B cell (primary cell): ENCODE data around the gene S100A12. TPM values are rescaled to one million over a fixed set of nuclear protein-coding genes. Genes with fewer than 3 reads are reported as not detected.

Source experiments
- ATAC-seq: fragments of 200-7000 bp; cut with Tn5 transposase; one replicate; pipeline ENCODE4 v1.10.0; 2021; ENCODE audit warnings: low read depth, mild to moderate bottlenecking, moderate number of reproducible peaks, moderate library complexity
- CTCF ChIA-PET: fragments of 350-600 bp; sonication (Branson Sonifier 250); formaldehyde crosslinking; loops from one replicate; lab custom pipeline; 2021; ENCODE audit warnings: antibody characterized with exemption, inconsistent platforms; lab: Charles Lee
- POLR2A ChIA-PET: fragments of 350-600 bp; sonication (Branson Sonifier 250); formaldehyde crosslinking; loops from one replicate; lab custom pipeline; 2021; ENCODE audit warnings: antibody characterized with exemption; lab: Charles Lee
- DNase-seq: peaks from one replicate; pipeline ENCODE4 v3.0.0; 2013
- H2AFZ ChIP-seq: 2 replicates; pipeline ENCODE4 v1.6.1; 2012; ENCODE audit warnings: mild to moderate bottlenecking, low read depth, low read length; ENCODE audit not compliant: insufficient read depth, poor library complexity, severe bottlenecking
- H3K27ac ChIP-seq, 2 donors: 1 replicate in 1 of 2; 2 replicates in 1 of 2; pipeline ENCODE4 v1.5.1; 2012 to 2013; ENCODE audit warnings: low read length in 2 of 2, mild to moderate bottlenecking in 2 of 2, moderate library complexity in 1 of 2
- H3K27me3 ChIP-seq, 4 experiments: fragments of 200-600 bp in 1 of 4; sonication (generic) in 1 of 4; replicated peaks in 1 of 4; 1 replicate in 2 of 4; 2 replicates in 2 of 4; pipeline versions ENCODE4 v1.6.1 to v1.7.0; 2013 to 2016; ENCODE audit warnings: low read length in 3 of 4, mild to moderate bottlenecking in 2 of 4, mixed read lengths in 1 of 4, moderate library complexity in 1 of 4; ENCODE audit not compliant: insufficient read depth in 4 of 4, control insufficient read depth in 3 of 4; ENCODE audit errors: control extremely low read depth in 1 of 4
- H3K36me3 ChIP-seq, 2 experiments: replicated peaks in 1 of 2; 1 replicate in 1 of 2; 2 replicates in 1 of 2; pipeline versions ENCODE4 v1.6.1 to v1.7.1; 2013; ENCODE audit warnings: low read length in 1 of 2; ENCODE audit not compliant: insufficient read depth in 2 of 2, control insufficient read depth in 1 of 2; ENCODE audit errors: control extremely low read depth in 1 of 2, extremely low read depth in 1 of 2
- H3K4me1 ChIP-seq, 2 donors: fragments of 200-600 bp in 1 of 2; sonication (generic) in 1 of 2; 1 replicate in 1 of 2; 2 replicates in 1 of 2; pipeline versions ENCODE4 v1.5.1 to v1.6.1; 2013 to 2017; ENCODE audit warnings: low read length in 2 of 2; ENCODE audit not compliant: control insufficient read depth in 2 of 2, insufficient read depth in 2 of 2
- H3K4me2 ChIP-seq: replicated peaks from 2 replicates; pipeline ENCODE3; 2012; ENCODE audit warnings: mild to moderate bottlenecking, low read depth, low read length; ENCODE audit not compliant: poor library complexity, severe bottlenecking
- H3K4me3 ChIP-seq, 5 experiments: fragments of 200-600 bp in 1 of 5; sonication (generic) in 1 of 5; 1 replicate in 3 of 5; 2 replicates in 2 of 5; pipeline versions ENCODE4 v1.5.1 to v1.7.0; 2011 to 2016; ENCODE audit warnings: low read length in 4 of 5, mild to moderate bottlenecking in 4 of 5, low read depth in 2 of 5, control low read depth in 1 of 5, moderate library complexity in 1 of 5; ENCODE audit not compliant: insufficient read depth in 1 of 5; ENCODE audit errors: control extremely low read depth in 1 of 5, extremely low read depth in 1 of 5
- H3K79me2 ChIP-seq: fragments of 200-600 bp; sonication (generic); one replicate; pipeline ENCODE4 v1.6.0; 2016; ENCODE audit warnings: low read length; ENCODE audit not compliant: control insufficient read depth, insufficient read depth
- H3K9ac ChIP-seq: fragments of 200-600 bp; sonication (generic); 2 replicates; pipeline ENCODE4 v1.6.1; 2017; ENCODE audit warnings: mild to moderate bottlenecking, low read length, moderate library complexity
- H3K9me3 ChIP-seq, 3 donors: one replicate each; pipeline versions ENCODE4 v1.6.1 to v1.7.1; 2013; ENCODE audit warnings: low read length in 2 of 3; ENCODE audit not compliant: control insufficient read depth in 2 of 3, insufficient read depth in 1 of 3; ENCODE audit errors: control extremely low read depth in 1 of 3
- H4K20me1 ChIP-seq: 2 replicates; pipeline ENCODE4 v1.6.0; 2012; ENCODE audit warnings: mild to moderate bottlenecking, low read length; ENCODE audit not compliant: insufficient read depth, control insufficient read depth, poor library complexity, severe bottlenecking
- H3K27ac Mint-ChIP-seq: one replicate; pipeline ENCODE4 v1.8.0; 2021; ENCODE audit warnings: mixed read lengths
- H3K27me3 Mint-ChIP-seq: one replicate; pipeline ENCODE4 v1.8.0; 2021; ENCODE audit warnings: mixed read lengths
- H3K4me1 Mint-ChIP-seq: one replicate; pipeline ENCODE4 v1.8.0; 2021; ENCODE audit warnings: mixed read lengths
- H3K4me3 Mint-ChIP-seq: one replicate; pipeline ENCODE4 v1.8.0; 2021; ENCODE audit warnings: mixed read lengths
- H3K9me3 Mint-ChIP-seq: one replicate; pipeline ENCODE4 v1.8.0; 2022; ENCODE audit warnings: mixed read lengths; ENCODE audit not compliant: insufficient read depth
- EZH2 ChIP-seq: IDR thresholded peaks from 2 replicates; pipeline ENCODE4 v1.6.1; 2012; ENCODE audit warnings: borderline replicate concordance, low read depth, mild to moderate bottlenecking, moderate library complexity, low read length; ENCODE audit not compliant: insufficient read depth, poor library complexity, severe bottlenecking
- WGBS: methylation state at CpG from one replicate; pipeline ENCODE4 v1.1.5; 2013; ENCODE audit warnings: missing lambda C conversion rate; ENCODE audit not compliant: insufficient coverage; 5-methylcytosine and 5-hydroxymethylcytosine counted together
- intact Hi-C: fragments of 100-400 bp; cut with micrococcal nuclease; formaldehyde crosslinking; loops from one replicate; pipeline ENCODE4 v1.10.0; 2022
- polyA plus RNA-seq: library from polyadenylated mRNA; depleted of rRNA; stranded (reverse); fragments of >200 nt; gene quantifications from 2 replicates; pipeline ENCODE4 v1.2.3, GENCODE V29; 2012
- total RNA-seq, 2 donors: library from RNA; stranded (reverse); fragments of 120-200 nt in 1 of 2; gene quantifications; 1 replicate in 1 of 2; 2 replicates in 1 of 2; pipeline versions ENCODE4 v1.2.3 to v1.2.4, GENCODE V29; 2013 to 2022
- TF ChIP-seq, protein P1 (sequence below): fragments of 200-600 bp; IDR thresholded peaks from one replicate; pipeline ENCODE4 v1.8.0; 2022; ENCODE audit warnings: antibody characterized with exemption, mild to moderate bottlenecking

The S100A12 gene
- total and polyA plus RNA-seq, 2 donors (not counting 1 experiment from before 2014, with no cell fraction given) = 3.4 TPM; not detected in 1

GRCh38 chr1:153352523-153352922 is 22.9 kb downstream of the S100A12 start:
- ATAC-seq (peak; percentile 58), DNase-seq (peak; percentile 69)
- intact Hi-C loops = loop anchor here (1.0 kb wide), 1 partner anchor 143 kb away; no protein-coding TSS in a partner anchor
- CTCF ChIA-PET = interaction anchor here (0.8 to 3.7 kb wide), 14 partner anchors 9 to 983 kb away, joined by 3 to 59 read pairs (median 4); no protein-coding TSS in a partner anchor
- Histone ChIP-seq H3K79me2 (no peaks in the 10 kb centered on the region), H4K20me1 (no peaks in the 10 kb centered on the region), H3K27ac (no peak overlapping the region), H3K9me3 (no peaks in the 10 kb centered on the region), H3K36me3 (no peaks in the 10 kb centered on the region), H3K4me2 (no peak overlapping the region), H2AFZ (no peak overlapping the region), H3K4me1 (peaks cover 3 to 5% of the 10 kb centered on the region in 2 donors), H3K4me3 (no peak overlapping the region), H3K9ac (no peak overlapping the region), H3K27me3 (peaks cover 0 to 27% (median 15%) of the 10 kb centered on the region in 4 experiments)
- POLR2A ChIA-PET = no interaction called here
- Mint-ChIP-seq H3K27ac (no peak overlapping the region), H3K4me3 (no peak overlapping the region), H3K27me3 (peaks cover 53% of the 10 kb centered on the region), H3K9me3 (no peaks in the 10 kb centered on the region), H3K4me1 (peaks cover 12% of the 10 kb centered on the region)
- TF ChIP-seq, protein P1, sequence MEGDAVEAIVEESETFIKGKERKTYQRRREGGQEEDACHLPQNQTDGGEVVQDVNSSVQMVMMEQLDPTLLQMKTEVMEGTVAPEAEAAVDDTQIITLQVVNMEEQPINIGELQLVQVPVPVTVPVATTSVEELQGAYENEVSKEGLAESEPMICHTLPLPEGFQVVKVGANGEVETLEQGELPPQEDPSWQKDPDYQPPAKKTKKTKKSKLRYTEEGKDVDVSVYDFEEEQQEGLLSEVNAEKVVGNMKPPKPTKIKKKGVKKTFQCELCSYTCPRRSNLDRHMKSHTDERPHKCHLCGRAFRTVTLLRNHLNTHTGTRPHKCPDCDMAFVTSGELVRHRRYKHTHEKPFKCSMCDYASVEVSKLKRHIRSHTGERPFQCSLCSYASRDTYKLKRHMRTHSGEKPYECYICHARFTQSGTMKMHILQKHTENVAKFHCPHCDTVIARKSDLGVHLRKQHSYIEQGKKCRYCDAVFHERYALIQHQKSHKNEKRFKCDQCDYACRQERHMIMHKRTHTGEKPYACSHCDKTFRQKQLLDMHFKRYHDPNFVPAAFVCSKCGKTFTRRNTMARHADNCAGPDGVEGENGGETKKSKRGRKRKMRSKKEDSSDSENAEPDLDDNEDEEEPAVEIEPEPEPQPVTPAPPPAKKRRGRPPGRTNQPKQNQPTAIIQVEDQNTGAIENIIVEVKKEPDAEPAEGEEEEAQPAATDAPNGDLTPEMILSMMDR = peak; percentile 95
- no peak for TF ChIP-seq EZH2
- 1% methylated on average over 4 of the region's 4 CpGs for WGBS

GRCh38 chr1:153350321-153350957 is 25.0 kb downstream of the S100A12 start:
- ATAC-seq (no peak), DNase-seq (no peak)
- Mint-ChIP-seq H3K27me3 (peaks cover 60% of the 10 kb centered on the region), H3K27ac (no peak overlapping the region), H3K4me3 (no peak overlapping the region), H3K4me1 (peaks cover 13% of the 10 kb centered on the region), H3K9me3 (no peaks in the 10 kb centered on the region)
- Histone ChIP-seq H3K27me3 (peaks cover 0 to 38% (median 21%) of the 10 kb centered on the region in 4 experiments), H3K9me3 (no peaks in the 10 kb centered on the region), H3K36me3 (no peaks in the 10 kb centered on the region), H3K79me2 (no peaks in the 10 kb centered on the region), H2AFZ (no peak overlapping the region), H3K4me2 (no peak overlapping the region), H4K20me1 (no peaks in the 10 kb centered on the region), H3K4me3 (no peak overlapping the region), H3K4me1 (peaks cover 12 to 13% of the 10 kb centered on the region in 2 donors), H3K27ac (no peak overlapping the region), H3K9ac (no peak overlapping the region)
- 80% methylated on average over 1 of the region's 1 CpG for WGBS
- TF ChIP-seq EZH2 = no peak
- TF ChIP-seq, protein P1 = no peak
- POLR2A ChIA-PET = no interaction called here
- intact Hi-C loops = no loop called here
- CTCF ChIA-PET = interaction anchor here (0.9 to 3.7 kb wide), 2 partner anchors 8 to 144 kb away, joined by 4 to 59 read pairs; no protein-coding TSS in a partner anchor
